H1 (cell line): ENCODE data around the gene FANCL. TPM values are rescaled to one million over a fixed set of nuclear protein-coding genes. Genes with fewer than 3 reads are reported as not detected.

Experiments
- CBX8 ChIP-seq: fragments of 300-800, 300-1000 bp; sonication (generic); IDR thresholded peaks from 2 replicates; pipeline ENCODE4 v1.7.1; 2016; ENCODE audit warnings: low read depth, low read length, borderline replicate concordance
- SRF ChIP-seq: IDR thresholded peaks from 2 replicates; pipeline ENCODE4 v1.6.1; 2011; ENCODE audit warnings: mild to moderate bottlenecking, low read depth, low read length, moderate library complexity
- SUZ12 ChIP-seq: fragments of 200-600 bp; sonication (generic); IDR thresholded peaks from 2 replicates; pipeline ENCODE4 v1.6.1; 2012; ENCODE audit warnings: mild to moderate bottlenecking, inconsistent platforms, low read length, moderate library complexity, mixed read lengths
- polyA plus RNA-seq, 7 experiments: library from polyadenylated mRNA; depleted of rRNA in 3 of 7; stranded (reverse) in 5 of 7; unstranded in 2 of 7; fragments of >200 nt in 5 of 7; fragments of 200-250 nt in 2 of 7; gene quantifications; 1 replicate in 5 of 7; 2 replicates in 1 of 7; 4 replicates in 1 of 7; pipeline versions ENCODE4 v1.2.1 to v1.2.3, GENCODE V29; 2011 to 2013; ENCODE audit warnings: missing spikeins in 2 of 7, mixed read lengths in 2 of 7
- total RNA-seq: library from RNA; stranded (reverse); fragmentation: NEBNext Ultra II Directional; extraction: Animal tissue kit (Norgen Biotek cat#: 25700); gene quantifications from 2 replicates; pipeline ENCODE4 v1.2.1, GENCODE V29; 2021

The FANCL gene
- total and polyA plus RNA-seq, 2 of the 8 experiments (the other 6 are each of a cell fraction or from before 2014, with no cell fraction given), result 38.7 to 55.9 TPM

GRCh38 chr2:58227171-58227917 lies 13.8 kb downstream of the FANCL start (continued):
- TF ChIP-seq SRF (no peak), CBX8 (no peak), SUZ12 (no peak)
